GM13977 (cell line): ENCODE results near the gene RAPGEF1.

ENCODE experiments used
- DNase-seq: peaks from one replicate; pipeline ENCODE4 v3.0.0; 2012; ENCODE audit warnings: low spot score
- in situ Hi-C: fragments of 300-500 bp; cut with MboI; formaldehyde crosslinking; loops from one replicate; pipeline ENCODE4 v1.12.0; 2022; ENCODE audit warnings: low sequenced_read_pairs, low pct_unique_long_range_greater_than_20kb, mixed read lengths, inconsistent platforms; ENCODE audit not compliant: unreplicated experiment
- TF ChIP-seq, protein P1 (sequence below): IDR thresholded peaks from 2 replicates; pipeline ENCODE4 v1.5.1; 2012; ENCODE audit warnings: mild to moderate bottlenecking, control low read depth; ENCODE audit not compliant: insufficient read depth; ENCODE audit errors: extremely low read depth, missing control alignments

The RAPGEF1 gene

DNA sequence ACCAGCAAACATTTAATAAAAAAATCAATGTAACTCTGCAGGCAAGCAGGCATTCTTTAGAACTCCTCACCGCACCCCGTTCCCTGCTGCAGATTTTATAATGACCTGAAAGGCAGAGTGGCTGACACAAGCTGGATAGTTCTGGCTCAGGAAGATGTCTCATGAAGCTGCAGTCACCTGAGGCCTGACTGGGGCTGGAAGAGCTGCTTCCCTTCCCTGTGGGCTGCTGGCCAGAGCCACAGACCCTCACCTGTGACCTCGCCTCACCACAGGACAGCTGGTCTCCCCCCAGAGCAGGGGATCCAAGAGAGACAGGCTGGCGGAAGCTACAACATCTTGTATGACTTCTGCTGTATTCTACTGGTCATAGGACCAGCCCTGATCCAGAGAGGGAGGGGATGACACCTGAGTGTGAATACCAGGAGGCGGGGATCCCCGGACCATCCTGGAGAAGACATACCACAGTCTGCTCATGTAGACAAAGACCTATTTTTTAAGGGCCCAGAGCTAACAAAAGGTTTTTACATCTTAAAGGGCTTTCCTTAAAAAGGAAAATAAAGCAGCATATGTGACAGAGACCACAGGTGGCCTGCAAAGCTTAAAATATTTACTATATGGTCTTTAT is 43.9 kb downstream of the RAPGEF1 start:
- DNase-seq, result no peak
- in situ Hi-C loops, result no loop called here
- TF ChIP-seq, protein P1, sequence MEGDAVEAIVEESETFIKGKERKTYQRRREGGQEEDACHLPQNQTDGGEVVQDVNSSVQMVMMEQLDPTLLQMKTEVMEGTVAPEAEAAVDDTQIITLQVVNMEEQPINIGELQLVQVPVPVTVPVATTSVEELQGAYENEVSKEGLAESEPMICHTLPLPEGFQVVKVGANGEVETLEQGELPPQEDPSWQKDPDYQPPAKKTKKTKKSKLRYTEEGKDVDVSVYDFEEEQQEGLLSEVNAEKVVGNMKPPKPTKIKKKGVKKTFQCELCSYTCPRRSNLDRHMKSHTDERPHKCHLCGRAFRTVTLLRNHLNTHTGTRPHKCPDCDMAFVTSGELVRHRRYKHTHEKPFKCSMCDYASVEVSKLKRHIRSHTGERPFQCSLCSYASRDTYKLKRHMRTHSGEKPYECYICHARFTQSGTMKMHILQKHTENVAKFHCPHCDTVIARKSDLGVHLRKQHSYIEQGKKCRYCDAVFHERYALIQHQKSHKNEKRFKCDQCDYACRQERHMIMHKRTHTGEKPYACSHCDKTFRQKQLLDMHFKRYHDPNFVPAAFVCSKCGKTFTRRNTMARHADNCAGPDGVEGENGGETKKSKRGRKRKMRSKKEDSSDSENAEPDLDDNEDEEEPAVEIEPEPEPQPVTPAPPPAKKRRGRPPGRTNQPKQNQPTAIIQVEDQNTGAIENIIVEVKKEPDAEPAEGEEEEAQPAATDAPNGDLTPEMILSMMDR, result no peak

DNA sequence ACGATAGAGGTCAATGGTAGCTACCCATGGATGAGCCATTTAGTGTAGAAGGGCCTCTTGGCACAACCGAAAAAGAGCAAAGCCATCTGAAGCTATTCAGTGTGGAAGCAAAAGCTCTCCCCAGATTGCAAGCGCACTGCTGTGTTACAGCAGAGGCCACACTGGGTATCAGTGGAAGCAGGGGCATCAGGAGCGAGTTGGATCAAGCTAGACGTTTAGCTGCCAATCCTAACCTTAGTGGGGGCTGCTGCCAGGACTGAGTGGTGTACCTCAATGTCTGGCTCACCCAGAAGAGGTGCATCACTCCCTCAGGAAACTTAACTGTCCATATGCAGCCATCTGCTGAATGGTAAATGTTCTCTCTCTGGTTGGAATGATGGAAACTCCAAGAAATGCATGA is 44.5 kb downstream of the RAPGEF1 start:
- no peak for DNase-seq
- in situ Hi-C loops, result no loop called here
- TF ChIP-seq, protein P1, result no peak

DNA sequence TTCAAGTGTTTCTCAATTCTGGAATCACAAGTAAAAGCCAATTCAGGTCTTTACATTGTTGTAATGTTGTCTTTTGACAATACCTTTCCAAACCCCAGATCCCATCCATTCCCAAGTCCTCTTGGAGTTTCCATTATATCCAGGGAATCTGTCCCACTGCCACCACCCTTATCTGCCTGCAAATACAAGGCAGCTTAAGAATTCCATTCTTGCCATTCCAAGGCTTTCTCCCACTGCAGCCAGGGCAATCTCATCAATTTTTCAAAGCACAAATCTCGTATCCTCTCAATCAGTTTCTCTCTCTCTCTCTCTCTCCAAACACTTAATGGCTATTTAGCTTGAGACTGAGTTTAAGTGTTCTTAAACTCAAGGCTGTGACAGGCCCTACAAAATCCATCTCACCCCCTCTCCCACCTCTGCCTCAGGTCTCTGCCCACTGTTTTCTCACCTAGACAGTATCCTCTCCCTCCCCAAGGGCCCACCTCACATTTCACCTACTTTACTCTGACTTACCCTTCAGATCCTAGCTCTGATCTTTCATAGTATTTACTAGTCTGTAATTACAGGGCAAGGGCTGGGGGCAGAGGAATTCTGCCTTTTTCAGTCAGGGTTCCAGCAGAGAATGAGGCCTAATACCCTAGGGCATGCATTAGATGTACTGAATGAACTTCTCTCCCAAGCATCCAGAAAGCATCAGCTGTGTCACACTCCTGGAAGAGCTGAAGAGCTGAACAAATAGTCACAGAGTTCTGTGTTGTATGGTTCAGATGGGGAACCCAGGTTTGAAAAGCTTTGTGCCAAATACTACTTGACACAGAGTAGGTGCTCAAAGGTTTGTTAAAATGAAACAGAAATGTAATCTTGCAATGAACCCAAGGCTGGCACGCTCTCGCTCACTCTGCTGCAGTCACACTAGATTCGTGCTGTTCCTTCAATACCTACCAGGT is 46.0 kb downstream of the RAPGEF1 start:
- TF ChIP-seq, protein P1, result no peak
- no peak for DNase-seq
- in situ Hi-C loops, result no loop called here

DNA sequence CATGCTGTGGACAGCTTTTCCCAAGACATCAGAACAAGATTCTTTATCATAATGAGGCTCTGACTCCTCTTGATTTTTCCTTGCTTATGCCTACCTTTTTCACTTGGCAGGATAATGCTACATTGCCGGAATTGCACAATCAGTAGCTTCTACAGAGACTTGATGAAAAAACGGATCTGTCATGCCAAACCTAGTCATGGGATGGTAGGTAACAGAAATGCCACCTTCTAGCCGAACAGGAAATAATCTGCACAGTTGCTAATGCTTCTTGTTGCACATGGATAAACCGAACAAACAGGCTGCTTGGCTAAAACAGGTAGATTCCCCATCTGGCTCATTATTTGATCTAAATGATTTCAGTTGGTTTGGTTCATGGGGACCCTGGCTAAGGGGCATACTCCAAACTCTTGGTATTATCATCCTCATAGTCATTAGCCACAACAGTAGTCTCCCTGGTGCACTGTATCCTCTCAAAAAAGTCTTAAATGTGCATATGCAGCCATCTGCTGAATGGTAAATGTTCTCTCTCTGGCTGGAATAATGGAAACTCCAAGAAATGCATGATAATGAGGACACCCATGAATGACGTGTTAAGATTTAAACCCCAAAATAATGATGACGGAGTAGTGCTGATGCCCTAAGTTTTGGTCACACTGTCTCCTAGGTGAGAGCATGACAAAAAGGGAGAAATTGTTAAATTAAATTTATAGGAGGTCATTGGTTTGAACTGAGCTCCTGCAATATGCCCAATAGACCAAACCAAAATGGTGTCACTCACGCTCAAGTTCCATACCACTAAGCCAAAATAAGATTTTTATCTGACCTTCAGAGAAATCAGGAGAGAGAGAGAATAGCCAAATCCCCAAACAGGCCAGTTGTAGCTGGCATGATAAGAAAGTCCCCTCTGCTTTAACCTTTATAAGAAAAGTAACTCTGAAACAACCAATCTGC is 47.0 kb downstream of the RAPGEF1 start:
- no peak for DNase-seq
- in situ Hi-C loops, result no loop called here
- TF ChIP-seq, protein P1, result no peak

DNA sequence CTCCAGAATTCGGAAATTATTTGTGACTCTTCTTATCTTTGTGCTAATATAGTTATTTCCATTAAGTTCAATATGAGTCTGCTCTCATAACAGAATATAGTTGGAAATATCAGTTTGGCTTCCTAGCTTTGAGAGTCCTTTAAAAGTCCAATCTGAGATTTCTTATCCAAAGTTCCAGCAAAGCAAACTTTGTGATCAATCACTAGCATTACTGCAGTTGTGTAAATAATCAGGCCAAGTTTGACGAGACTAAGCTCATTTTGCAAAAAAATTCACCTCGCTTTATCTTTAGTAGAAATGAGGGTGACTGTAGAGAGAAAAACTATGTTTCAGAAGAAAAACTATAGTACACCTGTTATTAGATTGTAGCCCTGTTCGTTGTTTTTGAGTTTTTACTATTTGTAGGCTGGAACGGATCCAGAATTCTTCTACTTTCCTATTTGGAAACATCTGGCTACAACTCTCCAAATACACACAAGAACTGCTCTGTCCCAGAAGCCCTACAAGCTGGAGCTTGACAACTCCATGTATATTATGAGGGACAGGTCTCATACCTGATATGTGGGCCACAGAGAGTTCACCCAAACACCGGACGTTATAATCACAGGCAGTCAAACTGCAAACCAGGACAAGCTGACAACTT is 47.8 kb downstream of the RAPGEF1 start:
- TF ChIP-seq, protein P1, result no peak
- in situ Hi-C loops, result no loop called here
- no peak for DNase-seq
